Tracheal epithelial cell (primary cell): ENCODE data around the gene SUMO4. TPM values are rescaled to one million over a fixed set of nuclear protein-coding genes. Genes with fewer than 3 reads are reported as not detected.

Experiments used
- total RNA-seq: library from RNA; depleted of rRNA; stranded (reverse); fragments of >200 nt; gene quantifications from 2 replicates; pipeline ENCODE4 v1.2.1, GENCODE V29; 2014

SUMO4 gene
- under 0.01 and 0.24 TPM in 2 replicates for total RNA-seq

DNA sequence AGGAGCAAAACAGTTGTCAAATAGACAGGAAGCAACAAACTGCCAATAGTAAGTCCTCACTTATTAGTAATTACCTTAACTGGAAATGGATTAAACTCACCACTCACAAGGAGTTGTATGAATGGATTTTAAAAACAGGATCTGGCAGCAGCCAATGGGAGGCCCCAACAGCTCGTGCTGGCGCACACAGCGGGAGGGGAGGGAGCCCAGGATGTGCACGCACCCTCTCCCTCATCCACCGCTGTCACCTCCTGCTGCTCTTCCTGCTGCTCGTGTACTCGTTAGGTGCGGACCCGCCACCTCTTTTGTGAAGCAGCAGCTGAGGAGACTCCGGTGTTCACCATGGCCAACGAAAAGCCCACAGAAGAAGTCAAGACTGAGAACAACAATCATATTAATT lies at the start of gene SUMO4:
Gene SUMO4 (plus strand): TSS at position 213 of the 400 bp plus-strand sequence. CDS start 130 bp downstream, at position 343.

Other genes starting within 250 kb of the SUMO4 start
- 18.6 and 30.1 TPM in 2 replicates for gene TAB2, start 82.5 kb upstream of the SUMO4 start, total RNA-seq
- under 0.01 TPM in 1 of 2 replicates, not detected in the other for gene ZC3H12D, start 84.8 kb downstream of the SUMO4 start, total RNA-seq
- gene PPIL4, start 145.8 kb downstream of the SUMO4 start, total RNA-seq = 21.2 and 21.5 TPM in 2 replicates
- gene GINM1, start 166.1 kb downstream of the SUMO4 start, total RNA-seq = 33.0 and 45.8 TPM in 2 replicates
- 17.5 and 27.5 TPM in 2 replicates for gene KATNA1, start 248.5 kb downstream of the SUMO4 start, total RNA-seq